ENCODE measurements around the gene CCDC88A.

- TF ChIP-seq POLR2A (IDR thresholded peaks at IDR 0.05) (peak; percentile 30 to 89 (median 80)), CTCF (IDR thresholded peaks at IDR 0.05) (peak in 4 of 7 experiments; percentile 41 to 53 (median 47))
Measured at GRCh38 chr2:55268907-55269644, 150.6 kb downstream of the CCDC88A start, which contains the start of gene MTIF2.

Measured in body of pancreas (tissue), 4 donors.